ENCODE measurements around the gene ARSB.

DNA sequence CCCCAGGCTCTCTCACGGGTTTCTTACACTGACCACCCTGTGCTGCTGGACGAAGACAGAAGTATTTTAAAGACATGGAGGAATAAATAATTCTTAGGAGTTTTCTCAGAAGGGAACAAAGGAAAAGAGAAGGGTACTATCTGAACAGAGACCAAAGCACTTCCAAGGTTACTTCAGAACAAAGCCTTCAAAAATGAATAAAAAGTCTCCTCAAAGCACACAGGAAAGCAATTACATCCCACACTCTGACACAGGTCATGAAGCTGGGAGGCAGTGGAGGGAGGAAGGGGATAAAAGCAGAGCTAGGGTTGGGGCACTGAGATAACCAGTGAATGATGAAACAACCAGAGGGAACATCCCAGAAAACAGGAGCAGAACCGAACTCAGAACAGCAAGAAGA is 151.8 kb downstream of the ARSB start:
- TF ChIP-seq, protein P1, sequence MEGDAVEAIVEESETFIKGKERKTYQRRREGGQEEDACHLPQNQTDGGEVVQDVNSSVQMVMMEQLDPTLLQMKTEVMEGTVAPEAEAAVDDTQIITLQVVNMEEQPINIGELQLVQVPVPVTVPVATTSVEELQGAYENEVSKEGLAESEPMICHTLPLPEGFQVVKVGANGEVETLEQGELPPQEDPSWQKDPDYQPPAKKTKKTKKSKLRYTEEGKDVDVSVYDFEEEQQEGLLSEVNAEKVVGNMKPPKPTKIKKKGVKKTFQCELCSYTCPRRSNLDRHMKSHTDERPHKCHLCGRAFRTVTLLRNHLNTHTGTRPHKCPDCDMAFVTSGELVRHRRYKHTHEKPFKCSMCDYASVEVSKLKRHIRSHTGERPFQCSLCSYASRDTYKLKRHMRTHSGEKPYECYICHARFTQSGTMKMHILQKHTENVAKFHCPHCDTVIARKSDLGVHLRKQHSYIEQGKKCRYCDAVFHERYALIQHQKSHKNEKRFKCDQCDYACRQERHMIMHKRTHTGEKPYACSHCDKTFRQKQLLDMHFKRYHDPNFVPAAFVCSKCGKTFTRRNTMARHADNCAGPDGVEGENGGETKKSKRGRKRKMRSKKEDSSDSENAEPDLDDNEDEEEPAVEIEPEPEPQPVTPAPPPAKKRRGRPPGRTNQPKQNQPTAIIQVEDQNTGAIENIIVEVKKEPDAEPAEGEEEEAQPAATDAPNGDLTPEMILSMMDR (IDR thresholded peaks at IDR 0.05; ENCODE audit: low read depth, low read length): no peak
- TF ChIP-seq EZH2phosphoT487 (IDR thresholded peaks at IDR 0.05; ENCODE audit: low read depth): no peak
